ENCODE results near the gene NHERF2.

DNA sequence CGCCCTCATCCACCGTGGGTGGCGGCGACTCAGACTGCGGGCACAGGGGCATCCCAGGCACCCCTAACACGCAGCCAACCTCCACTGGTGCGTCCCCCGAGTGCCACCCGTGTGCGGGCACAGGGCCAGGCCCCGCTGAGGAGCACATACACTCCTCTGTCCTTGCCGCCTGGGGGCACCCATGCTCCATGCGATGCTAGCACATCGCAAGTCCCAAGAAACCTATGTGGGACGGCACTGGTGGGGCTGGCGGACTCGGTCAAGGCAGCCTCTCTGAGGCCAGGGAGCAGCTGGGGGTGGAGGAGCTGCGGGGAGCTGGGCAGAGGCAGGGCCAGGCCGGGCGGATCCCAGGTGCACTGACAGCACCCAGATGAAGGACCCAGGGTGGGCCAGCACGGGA is 21.1 kb upstream of the NHERF2 start:
- TF ChIP-seq CTCF (conservative IDR thresholded peaks at IDR 0.05; ENCODE audit: low read length) (no peak), EZH2phosphoT487 (IDR thresholded peaks at IDR 0.05; ENCODE audit: borderline replicate concordance) (no peak)

Data from Loucy (cell line).